Uterus (tissue), 2 donors: ENCODE measurements around the gene SETBP1.

Source experiments
- CTCF ChIP-seq, 4 experiments: fragments of 200-600 bp in 2 of 4; fragments of 450-650 bp in 2 of 4; sonication (generic) in 2 of 4; IDR thresholded peaks; one replicate each; pipeline ENCODE4 v1.5.1; 2016 to 2019; ENCODE audit warnings: antibody characterized with exemption in 4 of 4, mild to moderate bottlenecking in 2 of 4, moderate library complexity in 1 of 4
- POLR2A ChIP-seq, 2 donors: fragments of 450-650 bp; IDR thresholded peaks; one replicate each; pipeline ENCODE4 v1.6.1; 2016; ENCODE audit warnings: antibody characterized with exemption in 2 of 2, mild to moderate bottlenecking in 1 of 2, moderate library complexity in 1 of 2

- no peak for TF ChIP-seq CTCF (IDR thresholded peaks at IDR 0.05)
- no peak for TF ChIP-seq POLR2A (IDR thresholded peaks at IDR 0.05)
Measured at GRCh38 chr18:45046961-45047360, 366.3 kb downstream of the SETBP1 start.
